Smooth muscle cell (in vitro differentiated cells): ENCODE data around the gene INSC. TPM values are rescaled to one million over a fixed set of nuclear protein-coding genes. Genes with fewer than 3 reads are reported as not detected.
A peak's percentile ranks its signal among the peaks of the same experiment; 100 is the strongest.

ENCODE experiments used
- DNase-seq: peaks from one replicate; lab custom pipeline; 2025; ENCODE audit not compliant: unreplicated experiment; lab: John Stamatoyannopoulos, UW
- H2AFZ ChIP-seq: fragments of 200-600 bp; sonication (generic); 2 replicates; pipeline ENCODE4 v1.6.0; 2016; ENCODE audit warnings: antibody characterized with exemption, low read depth, mild to moderate bottlenecking
- H3F3A ChIP-seq: fragments of 200-600 bp; sonication (generic); 2 replicates; pipeline ENCODE4 v1.6.0; 2017; ENCODE audit warnings: antibody characterized with exemption, low read depth
- H3K27ac ChIP-seq: fragments of 200-600 bp; sonication (generic); 2 replicates; pipeline ENCODE4 v1.5.1; 2016; ENCODE audit warnings: low read depth, mild to moderate bottlenecking
- H3K27me3 ChIP-seq: fragments of 200-600 bp; sonication (generic); 2 replicates; pipeline ENCODE4 v1.6.1; 2016; ENCODE audit warnings: low read depth, mild to moderate bottlenecking
- H3K36me3 ChIP-seq: fragments of 200-600 bp; sonication (generic); 2 replicates; pipeline ENCODE4 v1.5.1; 2016; ENCODE audit warnings: low read depth
- H3K4me1 ChIP-seq: fragments of 200-600 bp; sonication (generic); 2 replicates; pipeline ENCODE4 v1.5.1; 2016; ENCODE audit warnings: low read depth
- H3K4me2 ChIP-seq: fragments of 200-600 bp; sonication (generic); 2 replicates; pipeline ENCODE4 v1.6.0; 2016; ENCODE audit warnings: mild to moderate bottlenecking
- H3K4me3 ChIP-seq: fragments of 200-600 bp; sonication (generic); 2 replicates; pipeline ENCODE4 v1.5.1; 2016; ENCODE audit warnings: mild to moderate bottlenecking
- H3K79me2 ChIP-seq: fragments of 200-600 bp; sonication (generic); 2 replicates; pipeline ENCODE4 v1.6.0; 2016; ENCODE audit warnings: low read depth, mild to moderate bottlenecking
- H3K9ac ChIP-seq: fragments of 200-600 bp; sonication (generic); 2 replicates; pipeline ENCODE4 v1.6.0; 2016; ENCODE audit warnings: low read depth
- H3K9me3 ChIP-seq: fragments of 200-600 bp; sonication (generic); replicated peaks from 2 replicates; pipeline ENCODE4 v1.5.1; 2016; ENCODE audit warnings: low read depth
- H4K20me1 ChIP-seq: fragments of 200-600 bp; sonication (generic); 2 replicates; pipeline ENCODE4 v1.6.0; 2016; ENCODE audit warnings: low read depth
- CTCF ChIP-seq: fragments of 200-600 bp; sonication (generic); IDR thresholded peaks from 2 replicates; pipeline ENCODE4 v1.5.1; 2017; ENCODE audit warnings: borderline replicate concordance, mild to moderate bottlenecking, antibody characterized with exemption; ENCODE audit not compliant: insufficient read depth, poor library complexity, severe bottlenecking
- WGBS: methylation state at CpG from one replicate; pipeline ENCODE4 v1.1.7; 2016; ENCODE audit warnings: low lambda C conversion rate; 5-methylcytosine and 5-hydroxymethylcytosine counted together
- polyA plus RNA-seq: library from polyadenylated mRNA; unstranded; fragments of >200 nt; fragmentation: Nextera tagmentation; extraction: Ambion mirVana; gene quantifications from 2 replicates; pipeline ENCODE4 v1.2.1, GENCODE V29; 2016
- total RNA-seq: library from RNA; depleted of rRNA; stranded (reverse); fragments of >200 nt; gene quantifications from 2 replicates; pipeline ENCODE4 v1.2.3, GENCODE V29; 2014

Gene INSC
- total and polyA plus RNA-seq, 2 experiments from 2014 or later = not detected

- Histone ChIP-seq H4K20me1 (no peaks in the 10 kb centered on the region), H3K79me2 (no peaks in the 10 kb centered on the region), H3K4me2 (peak overlapping the region; percentile 15), H3K9ac (no peak overlapping the region), H3K36me3 (no peaks in the 10 kb centered on the region), H3F3A (no peaks in the 10 kb centered on the region), H2AFZ (no peak overlapping the region), H3K27me3 (peaks cover 6% of the 10 kb centered on the region), H3K27ac (no peak overlapping the region), H3K4me1 (no peaks in the 10 kb centered on the region), H3K4me3 (no peak overlapping the region), H3K9me3 (no peaks in the 10 kb centered on the region)
- WGBS = 45% methylated on average over 3 of the region's 3 CpGs
- no peak for TF ChIP-seq CTCF
- DNase-seq = no peak
These were observed 42.5 kb downstream of the INSC start for GRCh38 chr11:15157181-15157580.

- Histone ChIP-seq H3K4me2 (peak overlapping the region; percentile 15), H3K27me3 (peaks cover 6% of the 10 kb centered on the region), H3K4me1 (no peaks in the 10 kb centered on the region)
These were observed 42.9 kb downstream of the INSC start for GRCh38 chr11:15157606-15158137.

GRCh38 chr11:15158351-15159015 lies 43.8 kb downstream of the INSC start:
- TF ChIP-seq CTCF = no peak
- Histone ChIP-seq H4K20me1 (no peaks in the 10 kb centered on the region), H3K9ac (no peak overlapping the region), H2AFZ (no peak overlapping the region), H3K79me2 (no peaks in the 10 kb centered on the region), H3K27ac (no peak overlapping the region), H3K27me3 (peaks cover 6% of the 10 kb centered on the region), H3K4me3 (no peak overlapping the region), H3F3A (no peaks in the 10 kb centered on the region), H3K36me3 (no peaks in the 10 kb centered on the region), H3K4me2 (no peak overlapping the region), H3K4me1 (no peaks in the 10 kb centered on the region), H3K9me3 (no peaks in the 10 kb centered on the region)
- WGBS = 68% methylated on average over 3 of the region's 3 CpGs
- DNase-seq = no peak

More at GRCh38 chr11:15157606-15158137, 42.9 kb downstream of the INSC start:
- Histone ChIP-seq H4K20me1 (no peaks in the 10 kb centered on the region), H3K9me3 (no peaks in the 10 kb centered on the region), H3K9ac (no peak overlapping the region), H3K27ac (no peak overlapping the region), H3K79me2 (no peaks in the 10 kb centered on the region), H3K4me3 (no peak overlapping the region), H3F3A (no peaks in the 10 kb centered on the region), H2AFZ (no peak overlapping the region), H3K36me3 (no peaks in the 10 kb centered on the region)
- 90% methylated on average over 6 of the region's 6 CpGs for WGBS
- TF ChIP-seq CTCF = no peak
- no peak for DNase-seq

GRCh38 chr11:15159085-15159484 lies 44.4 kb downstream of the INSC start:
- Histone ChIP-seq H3K27ac (no peak overlapping the region), H3F3A (no peaks in the 10 kb centered on the region), H3K79me2 (no peaks in the 10 kb centered on the region), H3K4me3 (no peak overlapping the region), H4K20me1 (no peaks in the 10 kb centered on the region), H3K27me3 (peaks cover 6% of the 10 kb centered on the region), H3K9me3 (no peaks in the 10 kb centered on the region), H3K36me3 (no peaks in the 10 kb centered on the region), H3K4me2 (no peak overlapping the region), H3K9ac (no peak overlapping the region), H3K4me1 (no peaks in the 10 kb centered on the region), H2AFZ (no peak overlapping the region)
- peak; percentile 42 for TF ChIP-seq CTCF
- 58% methylated on average over 2 of the region's 2 CpGs for WGBS
- DNase-seq = no peak
